Common myeloid progenitor, CD34-positive (primary cell): Measurements from ENCODE around the gene ARGFX.
"Not testable (repeated sequence)": the region's sequence is repeated elsewhere in the genome, so short reads cannot be mapped to it uniquely, and the experiment has no call there.

Source experiments
- CTCF ChIA-PET: fragments of 350-600 bp; sonication (Branson Sonifier 250); formaldehyde crosslinking; loops from one replicate; lab custom pipeline; 2021; ENCODE audit warnings: antibody characterized with exemption; lab: Charles Lee
- POLR2A ChIA-PET: fragments of 350-600 bp; sonication (Branson Sonifier 250); formaldehyde crosslinking; loops from one replicate; lab custom pipeline; 2021; ENCODE audit warnings: antibody characterized with exemption; lab: Charles Lee
- DNase-seq, 3 donors: peaks; one replicate each; pipeline versions ENCODE4 v3.0.0 to v3.0.0-alpha.2; 2013
- H3K27ac ChIP-seq, 2 experiments: 1 replicate in 1 of 2; 2 replicates in 1 of 2; pipeline ENCODE4 v1.7.0; 2013; ENCODE audit warnings: inconsistent platforms in 2 of 2, low read length in 2 of 2, mild to moderate bottlenecking in 2 of 2, low read depth in 1 of 2, moderate library complexity in 1 of 2; ENCODE audit not compliant: severe bottlenecking in 2 of 2, insufficient read depth in 1 of 2, poor library complexity in 1 of 2
- H3K27me3 ChIP-seq, 5 experiments: replicated peaks in 2 of 5; 1 replicate in 3 of 5; 2 replicates in 2 of 5; pipeline versions ENCODE4 v1.6.1 to v1.7.0; 2013; ENCODE audit warnings: low read length in 4 of 5, mild to moderate bottlenecking in 2 of 5, moderate library complexity in 2 of 5, inconsistent platforms in 1 of 5; ENCODE audit not compliant: insufficient read depth in 5 of 5, control insufficient read depth in 4 of 5
- H3K36me3 ChIP-seq, 4 experiments: 1 replicate in 2 of 4; 2 replicates in 2 of 4; pipeline versions ENCODE4 v1.6.1 to v1.7.0; 2013; ENCODE audit warnings: low read length in 3 of 4, control low read depth in 1 of 4, mild to moderate bottlenecking in 1 of 4; ENCODE audit not compliant: control insufficient read depth in 4 of 4, insufficient read depth in 4 of 4
- H3K4me1 ChIP-seq, 4 experiments: 1 replicate in 3 of 4; 2 replicates in 1 of 4; pipeline versions ENCODE4 v1.6.1 to v1.7.1; 2013; ENCODE audit warnings: low read length in 3 of 4, mild to moderate bottlenecking in 3 of 4, control low read depth in 1 of 4, inconsistent platforms in 1 of 4, moderate library complexity in 1 of 4; ENCODE audit not compliant: control insufficient read depth in 4 of 4, insufficient read depth in 4 of 4; ENCODE audit errors: control extremely low read depth in 1 of 4
- H3K4me3 ChIP-seq, 7 experiments: 1 replicate in 4 of 7; 2 replicates in 3 of 7; pipeline versions ENCODE4 v1.5.1 to v1.7.0; 2013; ENCODE audit warnings: mild to moderate bottlenecking in 7 of 7, low read length in 6 of 7, moderate library complexity in 6 of 7, inconsistent platforms in 2 of 7, low read depth in 2 of 7, control low read depth in 1 of 7; ENCODE audit not compliant: insufficient read depth in 4 of 7, control insufficient read depth in 1 of 7; ENCODE audit errors: extremely low read depth in 1 of 7
- H3K9me3 ChIP-seq, 5 experiments: 1 replicate in 4 of 5; 2 replicates in 1 of 5; pipeline versions ENCODE4 v1.6.1 to v1.7.1; 2013; ENCODE audit warnings: low read length in 4 of 5, mild to moderate bottlenecking in 2 of 5, inconsistent platforms in 1 of 5, low read depth in 1 of 5, moderate library complexity in 1 of 5; ENCODE audit not compliant: control insufficient read depth in 4 of 5, insufficient read depth in 2 of 5; ENCODE audit errors: control extremely low read depth in 1 of 5
- WGBS: methylation state at CpG from one replicate; pipeline ENCODE4 v1.1.5; 2013; ENCODE audit not compliant: insufficient coverage; 5-methylcytosine and 5-hydroxymethylcytosine counted together

Gene ARGFX

GRCh38 chr3:121599900-121600299, 32.2 kb downstream of the ARGFX start:
- 100% methylated on average over 1 of the region's 2 CpGs for WGBS
- H3K4me1 ChIP-seq, H3K4me3 ChIP-seq, H3K36me3 ChIP-seq, H3K27me3 ChIP-seq, H3K9me3 ChIP-seq, DNase-seq, POLR2A ChIA-PET, H3K27ac ChIP-seq: not testable (repeated sequence)
- CTCF ChIA-PET = interaction anchor here (0.6 kb wide), 1 partner anchor 9 kb away, joined by 3 read pairs; no protein-coding TSS in a partner anchor

- WGBS = 60% methylated on average over 3 of the region's 4 CpGs
- Histone ChIP-seq H3K27me3 (no peaks in the 10 kb centered on the region), H3K27ac (no peak overlapping the region), H3K9me3 (no peaks in the 10 kb centered on the region), H3K4me3 (no peak overlapping the region), H3K36me3 (no peaks in the 10 kb centered on the region), H3K4me1 (no peaks in the 10 kb centered on the region)
- ChIA-PET CTCF (interaction anchor here (0.5 to 0.6 kb wide), 2 partner anchors 11 to 35 kb away, joined by 3 to 4 read pairs; no protein-coding TSS in a partner anchor), POLR2A (interaction anchor here (0.5 kb wide), 1 partner anchor 739 kb away, joined by 3 read pairs; no protein-coding TSS in a partner anchor)
- no peak for DNase-seq
Observed at GRCh38 chr3:121601212-121601812, 33.6 kb downstream of the ARGFX start.

- ChIA-PET CTCF (no interaction called here), POLR2A (no interaction called here)
- no peak overlapping the region for H3K4me3 ChIP-seq
- no peaks in the 10 kb centered on the region for H3K36me3 ChIP-seq
- no peak for DNase-seq
- WGBS = 94% methylated on average over 2 of the region's 2 CpGs
- no peaks in the 10 kb centered on the region for H3K4me1 ChIP-seq
- no peaks in the 10 kb centered on the region for H3K27me3 ChIP-seq
- H3K9me3 ChIP-seq = no peaks in the 10 kb centered on the region
- H3K27ac ChIP-seq = no peak overlapping the region
Observed at GRCh38 chr3:121604759-121605158, 37.0 kb downstream of the ARGFX start.

- H3K4me1 ChIP-seq = no peaks in the 10 kb centered on the region
- no peak overlapping the region for H3K27ac ChIP-seq
- H3K27me3 ChIP-seq = no peaks in the 10 kb centered on the region
- no peaks in the 10 kb centered on the region for H3K36me3 ChIP-seq
- no peaks in the 10 kb centered on the region for H3K9me3 ChIP-seq
- POLR2A ChIA-PET = no interaction called here
- no peak for DNase-seq
- H3K4me3 ChIP-seq = no peak overlapping the region
- WGBS = 92% methylated on average over 3 of the region's 4 CpGs
- CTCF ChIA-PET = interaction anchor here (1.4 kb wide), 1 partner anchor 37 kb away, joined by 3 read pairs; no protein-coding TSS in a partner anchor
Observed at GRCh38 chr3:121606106-121606505, 38.4 kb downstream of the ARGFX start.
